NCI-H1436 treated with DMSO at 0.1 percent for 48 hours (cell line): ENCODE data around the gene GTF3A.
A peak's percentile ranks its signal among the peaks of the same experiment; 100 is the strongest.
"Not testable (repeated sequence)": the region's sequence is repeated elsewhere in the genome, so short reads cannot be mapped to it uniquely, and the experiment has no call there.

ENCODE experiments used
- DNase-seq: peaks from one replicate; lab custom pipeline; 2025; lab: John Stamatoyannopoulos, UW

Gene GTF3A

GRCh38 chr13:27424246-27425157 is at the start of gene GTF3A:
GTF3A (plus strand) TSS chr13:27424619.
- DNase-seq, result no peak

- DNase-seq, result no peak
Observed at GRCh38 chr13:27374650-27375049, 49.8 kb upstream of the GTF3A start.

- no peak for DNase-seq
Observed at GRCh38 chr13:27375686-27376326, 48.6 kb upstream of the GTF3A start.

GRCh38 chr13:27379126-27379525 is 45.3 kb upstream of the GTF3A start:
- DNase-seq, result no peak

- peak; percentile 10 for DNase-seq
Observed at GRCh38 chr13:27379694-27380641, 44.5 kb upstream of the GTF3A start.

- DNase-seq, result no peak
Observed at GRCh38 chr13:27381601-27382000, 42.8 kb upstream of the GTF3A start.

- no peak for DNase-seq
Observed at GRCh38 chr13:27383104-27383921, 41.1 kb upstream of the GTF3A start.

- DNase-seq, result no peak
Observed at GRCh38 chr13:27384285-27384684, 40.1 kb upstream of the GTF3A start.

GRCh38 chr13:27388241-27388640 is 36.2 kb upstream of the GTF3A start:
- DNase-seq, result no peak

GRCh38 chr13:27389891-27390290 is 34.5 kb upstream of the GTF3A start:
- no peak for DNase-seq

GRCh38 chr13:27391471-27391870 is 32.9 kb upstream of the GTF3A start:
- no peak for DNase-seq

- DNase-seq, result no peak
Observed at GRCh38 chr13:27393101-27393500, 31.3 kb upstream of the GTF3A start.

GRCh38 chr13:27395007-27395510 is 29.4 kb upstream of the GTF3A start:
- no peak for DNase-seq

- no peak for DNase-seq
Observed at GRCh38 chr13:27396252-27396846, 28.1 kb upstream of the GTF3A start.

- DNase-seq, result no peak
Observed at GRCh38 chr13:27398360-27398759, 26.1 kb upstream of the GTF3A start.

- DNase-seq, result not testable (repeated sequence)
Observed at GRCh38 chr13:27400405-27400804, 24.0 kb upstream of the GTF3A start.

GRCh38 chr13:27401210-27401609 is 23.2 kb upstream of the GTF3A start:
- no peak for DNase-seq

GRCh38 chr13:27403203-27403678 is 21.2 kb upstream of the GTF3A start:
- DNase-seq, result no peak

GRCh38 chr13:27403727-27404385 is 20.6 kb upstream of the GTF3A start:
- DNase-seq, result no peak

GRCh38 chr13:27404680-27405079 is 19.7 kb upstream of the GTF3A start:
- no peak for DNase-seq
